H1 (cell line): ENCODE results near the gene CENPP. TPM values are rescaled to one million over a fixed set of nuclear protein-coding genes. Genes with fewer than 3 reads are reported as not detected.

ENCODE experiments used
- CTCF ChIA-PET: fragments of 300-600 bp; sonication (Branson Sonifier 250); formaldehyde crosslinking; loops from one replicate; lab custom pipeline; 2021; ENCODE audit not compliant: partially characterized antibody; lab: Charles Lee
- POLR2A ChIA-PET: fragments of 300-600 bp; sonication (Branson Sonifier 250); formaldehyde crosslinking; loops from one replicate; lab custom pipeline; 2021; ENCODE audit warnings: inconsistent platforms; ENCODE audit not compliant: partially characterized antibody; lab: Charles Lee
- DNase-seq, 2 experiments: peaks; one replicate each; pipeline versions ENCODE4 v3.0.0 to v3.0.0-alpha.2; 2010 to 2022; ENCODE audit warnings: low spot score in 2 of 2, low read depth in 1 of 2, mixed read lengths in 1 of 2
- FAIRE-seq: peaks from 2 replicates; lab custom pipeline; 2011; peaks lifted over from hg19 to GRCh38; lab: Jason Lieb, UNC
- H2AFZ ChIP-seq: 2 replicates; pipeline ENCODE4 v1.8.1; 2012; ENCODE audit warnings: low read length, inconsistent platforms
- H2AK5ac ChIP-seq: 2 replicates; pipeline ENCODE4 v1.6.1; 2013; ENCODE audit warnings: low read depth, low read length
- H2BK120ac ChIP-seq: replicated peaks from 2 replicates; pipeline ENCODE3; 2013; ENCODE audit warnings: low read depth, low read length, inconsistent platforms
- H2BK12ac ChIP-seq: 2 replicates; pipeline ENCODE4 v1.6.1; 2013; ENCODE audit warnings: low read depth, low read length
- H2BK15ac ChIP-seq: 2 replicates; pipeline ENCODE4 v1.6.1; 2013; ENCODE audit warnings: low read length
- H2BK20ac ChIP-seq: 2 replicates; pipeline ENCODE4 v1.6.1; 2013; ENCODE audit warnings: low read length
- H2BK5ac ChIP-seq: 2 replicates; pipeline ENCODE4 v1.6.1; 2013; ENCODE audit warnings: low read depth, low read length
- H3K14ac ChIP-seq: 2 replicates; pipeline ENCODE4 v1.6.1; 2013; ENCODE audit warnings: inconsistent platforms; ENCODE audit not compliant: insufficient read length
- H3K18ac ChIP-seq: 2 replicates; pipeline ENCODE4 v1.6.1; 2013; ENCODE audit warnings: low read length; ENCODE audit errors: extremely low read depth
- H3K23ac ChIP-seq: 2 replicates; pipeline ENCODE4 v1.6.1; 2013; ENCODE audit warnings: inconsistent platforms; ENCODE audit not compliant: insufficient read length
- H3K23me2 ChIP-seq: 2 replicates; pipeline ENCODE4 v1.6.1; 2013; ENCODE audit warnings: low read depth, low read length
- H3K27ac ChIP-seq: 2 replicates; pipeline ENCODE4 v1.6.1; 2011; ENCODE audit warnings: low read depth, low read length, inconsistent platforms
- H3K27me3 ChIP-seq, 4 experiments: replicated peaks in 1 of 4; 1 replicate in 1 of 4; 2 replicates in 3 of 4; pipeline versions ENCODE4 v1.6.1 to v1.8.1; 2011 to 2013; ENCODE audit warnings: low read length in 3 of 4, mild to moderate bottlenecking in 3 of 4, inconsistent platforms in 2 of 4, mixed read lengths in 2 of 4, moderate library complexity in 1 of 4; ENCODE audit not compliant: control insufficient read depth in 3 of 4, insufficient read depth in 3 of 4; ENCODE audit errors: extremely low read depth in 1 of 4
- H3K36me3 ChIP-seq, 4 experiments: 2 replicates each; pipeline versions ENCODE4 v1.6.1 to v1.8.1; 2011 to 2013; ENCODE audit warnings: mild to moderate bottlenecking in 4 of 4, low read length in 3 of 4, moderate library complexity in 2 of 4, control low read depth in 1 of 4, inconsistent platforms in 1 of 4; ENCODE audit not compliant: insufficient read depth in 4 of 4, control insufficient read depth in 2 of 4
- H3K4ac ChIP-seq: replicated peaks from 2 replicates; pipeline ENCODE3; 2013; ENCODE audit warnings: low read length, low read depth, mixed read lengths, inconsistent platforms; ENCODE audit not compliant: insufficient read length
- H3K4me1 ChIP-seq, 4 experiments: replicated peaks in 1 of 4; 1 replicate in 1 of 4; 2 replicates in 3 of 4; pipeline versions ENCODE4 v1.6.1 to v1.8.1; 2011 to 2013; ENCODE audit warnings: low read length in 3 of 4, inconsistent platforms in 2 of 4, mixed read lengths in 1 of 4; ENCODE audit not compliant: insufficient read depth in 4 of 4, control insufficient read depth in 3 of 4
- H3K4me2 ChIP-seq, 2 experiments: 2 replicates each; pipeline versions ENCODE4 v1.6.1 to v1.8.1; 2011 to 2013; ENCODE audit warnings: low read depth in 2 of 2, low read length in 2 of 2, control low read depth in 1 of 2, inconsistent platforms in 1 of 2, mild to moderate bottlenecking in 1 of 2; ENCODE audit not compliant: insufficient read depth in 1 of 2
- H3K4me3 ChIP-seq, 4 experiments: fragments of 200-600, 300-600 bp in 1 of 4; sonication (generic), shearing (Covaris generic), sonication (Bioruptor Twin) in 1 of 4; 2 replicates each; pipeline versions ENCODE4 v1.5.1 to v1.8.1; 2011 to 2016; ENCODE audit warnings: low read length in 4 of 4, low read depth in 3 of 4, control low read depth in 2 of 4, inconsistent platforms in 2 of 4, mild to moderate bottlenecking in 2 of 4, mixed read lengths in 1 of 4, moderate library complexity in 1 of 4; ENCODE audit not compliant: insufficient read depth in 2 of 4; ENCODE audit errors: extremely low read depth in 1 of 4
- H3K56ac ChIP-seq: replicated peaks from 2 replicates; pipeline ENCODE3; 2013; ENCODE audit warnings: low read depth, mild to moderate bottlenecking, mixed read lengths, low read length, inconsistent platforms; ENCODE audit not compliant: insufficient read length
- H3K79me1 ChIP-seq: 2 replicates; pipeline ENCODE4 v1.6.1; 2013; ENCODE audit warnings: low read depth, low read length, control low read depth
- H3K79me2 ChIP-seq, 2 experiments: 2 replicates each; pipeline versions ENCODE4 v1.6.1 to v1.8.1; 2012 to 2013; ENCODE audit warnings: low read length in 2 of 2, mild to moderate bottlenecking in 2 of 2, inconsistent platforms in 1 of 2; ENCODE audit not compliant: insufficient read depth in 2 of 2, control insufficient read depth in 1 of 2
- H3K9ac ChIP-seq, 4 experiments: replicated peaks in 1 of 4; 1 replicate in 1 of 4; 2 replicates in 3 of 4; pipeline versions ENCODE4 v1.6.1 to v1.8.1; 2011 to 2013; ENCODE audit warnings: low read depth in 3 of 4, low read length in 3 of 4, control low read depth in 2 of 4, mild to moderate bottlenecking in 2 of 4, moderate library complexity in 2 of 4, inconsistent platforms in 1 of 4; ENCODE audit errors: extremely low read depth in 1 of 4
- H3K9me3 ChIP-seq, 2 experiments: 2 replicates each; pipeline versions ENCODE4 v1.6.1 to v1.8.1; 2012 to 2013; ENCODE audit warnings: mild to moderate bottlenecking in 2 of 2, moderate library complexity in 2 of 2, control low read depth in 1 of 2, inconsistent platforms in 1 of 2, low read depth in 1 of 2, low read length in 1 of 2, mixed read lengths in 1 of 2; ENCODE audit not compliant: insufficient read depth in 2 of 2
- H4K20me1 ChIP-seq, 2 experiments: replicated peaks in 1 of 2; 2 replicates each; pipeline versions ENCODE3 to v1.8.1; 2011 to 2013; ENCODE audit warnings: inconsistent platforms in 2 of 2, low read length in 2 of 2, mild to moderate bottlenecking in 1 of 2; ENCODE audit not compliant: insufficient read depth in 2 of 2, control insufficient read depth in 1 of 2
- H4K5ac ChIP-seq: 2 replicates; pipeline ENCODE4 v1.6.1; 2013; ENCODE audit warnings: low read length, low read depth, mixed read lengths, inconsistent platforms; ENCODE audit not compliant: insufficient read length
- H4K8ac ChIP-seq: 2 replicates; pipeline ENCODE4 v1.8.0; 2013; ENCODE audit warnings: mild to moderate bottlenecking, moderate library complexity, low read length, inconsistent platforms; ENCODE audit not compliant: insufficient read depth; ENCODE audit errors: extremely low read depth
- H4K91ac ChIP-seq: replicated peaks from 2 replicates; pipeline ENCODE3; 2013; ENCODE audit warnings: low read length, mixed read lengths, inconsistent platforms; ENCODE audit not compliant: insufficient read length
- CBX8 ChIP-seq: fragments of 300-800, 300-1000 bp; sonication (generic); IDR thresholded peaks from 2 replicates; pipeline ENCODE4 v1.7.1; 2016; ENCODE audit warnings: low read depth, low read length, borderline replicate concordance
- GABPA ChIP-seq: IDR thresholded peaks from 2 replicates; pipeline ENCODE4 v1.6.1; 2011; ENCODE audit warnings: mild to moderate bottlenecking, low read length, moderate library complexity, borderline replicate concordance; ENCODE audit not compliant: insufficient read depth
- SIRT6 ChIP-seq: IDR thresholded peaks from one replicate; pipeline ENCODE4 v1.7.1; 2012; ENCODE audit warnings: low read length, inconsistent platforms
- TCF12 ChIP-seq: IDR thresholded peaks from 2 replicates; pipeline ENCODE4 v1.6.1; 2011; ENCODE audit warnings: low read depth, mild to moderate bottlenecking, low read length
- WGBS, 2 experiments: shearing (Covaris generic) in 1 of 2; methylation state at CpG; one replicate each; pipeline versions ENCODE4 v1.1.6 to v1.1.7; 2013 to 2015; ENCODE audit warnings: low lambda C conversion rate in 2 of 2, mixed read lengths in 2 of 2, inconsistent platforms in 1 of 2, low coverage in 1 of 2, missing lambda C conversion rate in 1 of 2; ENCODE audit not compliant: insufficient replicate concordance in 2 of 2, insufficient coverage in 1 of 2, insufficient read length in 1 of 2; ENCODE audit errors: extremely low coverage in 1 of 2, missing lambda C conversion rate in 1 of 2; 5-methylcytosine and 5-hydroxymethylcytosine counted together
- long read RNA-seq, 2 experiments: library from RNA in 1 of 2; library from capped mRNA in 1 of 2; stranded (forward); transcript quantifications; one replicate each; pipeline ENCODE4 v2.0.0, GENCODE V29; 2021; ENCODE audit warnings: inconsistent platforms in 1 of 2
- polyA minus RNA-seq, 3 experiments: library from RNA; depleted of rRNA, polyadenylated mRNA; stranded (reverse); fragments of >200 nt; gene quantifications; 1 replicate in 2 of 3; 2 replicates in 1 of 3; pipeline ENCODE4 v1.2.3, GENCODE V29; 2011
- polyA plus RNA-seq, 7 experiments: library from polyadenylated mRNA; depleted of rRNA in 3 of 7; stranded (reverse) in 5 of 7; unstranded in 2 of 7; fragments of >200 nt in 5 of 7; fragments of 200-250 nt in 2 of 7; gene quantifications; 1 replicate in 5 of 7; 2 replicates in 1 of 7; 4 replicates in 1 of 7; pipeline versions ENCODE4 v1.2.1 to v1.2.3, GENCODE V29; 2011 to 2013; ENCODE audit warnings: missing spikeins in 2 of 7, mixed read lengths in 2 of 7
- total RNA-seq: library from RNA; stranded (reverse); fragmentation: NEBNext Ultra II Directional; extraction: Animal tissue kit (Norgen Biotek cat#: 25700); gene quantifications from 2 replicates; pipeline ENCODE4 v1.2.1, GENCODE V29; 2021

CENPP gene
- total RNA-seq (9.9 and 10.8 TPM in 2 replicates), polyA plus RNA-seq (2011; rRNA removed) (2.2 and 2.7 TPM in 2 replicates), polyA minus RNA-seq (2011; rRNA and poly(A)+ RNA removed) (3.7 and 6.5 TPM in 2 replicates)
- polyA plus RNA-seq (2011; cell fraction: cytosol; rRNA removed) = 2.7 TPM
- 5.3 TPM for polyA plus RNA-seq (2011; cell fraction: nucleus; rRNA removed)
- polyA plus RNA-seq (2012, experiment 1 of 2) = 2.6 to 7.0 TPM (median 3.8 TPM) in 4 replicates
- polyA plus RNA-seq (2012, experiment 2 of 2) = 5.1 TPM
- 11.2 TPM for polyA plus RNA-seq (2013, experiment 1 of 2)
- 11.4 TPM for polyA plus RNA-seq (2013, experiment 2 of 2)
- polyA minus RNA-seq (2011; cell fraction: cytosol; rRNA and poly(A)+ RNA removed) = 2.4 TPM
- 16.1 TPM for polyA minus RNA-seq (2011; cell fraction: nucleus; rRNA and poly(A)+ RNA removed)
- long read RNA-seq, experiment 1, partial matches to known transcripts = 0 of 3 reads
- long read RNA-seq, experiment 1, other reads (novel, unspliced or antisense) = 3 of 3 reads
- long read RNA-seq, experiment 2, partial matches to known transcripts = 1 of 1 reads
- long read RNA-seq, experiment 2, other reads (novel, unspliced or antisense) = 0 of 1 reads

DNA sequence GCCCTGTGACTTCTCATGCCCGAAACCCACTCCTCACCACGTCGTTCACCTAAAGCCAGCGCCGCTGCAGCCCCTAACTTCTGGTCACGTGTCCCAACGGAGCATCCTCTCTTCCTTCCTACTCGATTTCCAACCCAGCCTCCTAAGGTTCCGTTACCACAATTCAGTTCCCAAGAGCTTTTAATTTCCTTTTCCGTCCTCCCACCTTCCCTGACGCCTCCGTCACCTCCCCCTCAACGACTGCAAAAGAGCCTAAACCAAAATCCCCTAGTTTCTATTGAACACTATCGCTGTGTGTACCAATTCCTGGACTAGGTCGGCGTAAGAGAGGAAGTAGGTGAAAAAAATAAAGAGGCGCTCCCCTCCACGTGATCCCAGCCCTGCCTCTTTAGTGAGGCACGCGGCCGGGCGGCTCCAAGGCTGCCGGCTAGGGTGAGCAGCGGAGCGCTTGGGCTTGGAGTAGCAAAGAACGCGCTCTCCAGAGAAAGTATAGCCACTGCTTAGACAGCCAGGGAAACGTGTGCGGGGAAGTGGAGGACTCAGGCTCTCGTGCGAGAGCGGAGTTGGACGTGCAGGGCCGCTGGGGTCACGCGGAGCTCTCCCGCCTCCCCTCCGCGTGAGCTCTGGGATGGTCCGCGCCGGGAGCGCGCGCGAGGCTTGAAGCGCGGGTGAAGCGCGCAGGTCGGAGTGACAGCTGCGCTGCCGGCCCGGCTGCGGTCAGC lies at the start of gene CENPP, which contains the start of gene NOL8:
CENPP (plus strand) TSS at position 685 of the 722 bp plus-strand sequence.
NOL8 (minus strand) TSS at position 82 of the 722 bp plus-strand sequence. CDS start 1,189 bp downstream, outside the sequence.
- peak; percentile 63 for FAIRE-seq
- Histone ChIP-seq H4K20me1 (peaks cover 1 to 2% of the 10 kb centered on the region in 2 experiments), H3K56ac (peak within 1 kb of the TSS; percentile 91), H3K18ac (peak within 1 kb of the TSS; percentile 99), H4K91ac (peak within 1 kb of the TSS; percentile 99), H2BK120ac (no peak within 1 kb of the TSS), H3K23ac (no peak within 1 kb of the TSS), H2BK12ac (peak within 1 kb of the TSS; percentile 100), H3K79me1 (peaks cover 2% of the 10 kb centered on the region), H2BK15ac (no peak within 1 kb of the TSS), H3K27ac (peak within 1 kb of the TSS; percentile 97), H3K14ac (no peak within 1 kb of the TSS), H2AFZ (peak within 1 kb of the TSS; percentile 100), H3K36me3 (peaks cover 4 to 22% (median 8%) of the 10 kb centered on the region in 4 experiments; a peak in 6 of 8 replicates), H4K8ac (peak within 1 kb of the TSS; percentile 98; the same call in 1 of the 2 replicates), H4K5ac (peak within 1 kb of the TSS; percentile 95), H3K4me3 (peak within 1 kb of the TSS; percentile 70 to 97 (median 92)), H3K9me3 (no peaks in the 10 kb centered on the region), H2BK5ac (peak within 1 kb of the TSS; percentile 99), H3K9ac (peak within 1 kb of the TSS; percentile 85 to 99 (median 98)), H2BK20ac (no peak within 1 kb of the TSS), H2AK5ac (no peak within 1 kb of the TSS), H3K23me2 (peaks cover 7% of the 10 kb centered on the region), H3K4ac (no peak within 1 kb of the TSS), H3K79me2 (peaks cover 0 to 14% of the 10 kb centered on the region in 2 experiments; a peak in 2 of 4 replicates), H3K27me3 (no peaks in the 10 kb centered on the region), H3K4me1 (peaks cover 0 to 4% (median under 1%) of the 10 kb centered on the region in 4 experiments; a peak in 1 of 7 replicates), H3K4me2 (peak within 1 kb of the TSS; percentile 80 to 87)
- WGBS, 2 experiments = 1% methylated on average over 44 of the region's 55 CpGs; no CpG with 5 or more reads in 1 of the 2 experiments
- ChIA-PET POLR2A (interaction anchor here (0.7 to 3.1 kb wide), 22 partner anchors 8 to 345 kb away, joined by 3 to 16 read pairs (median 4); partner anchors contain the start of gene IPPK), CTCF (interaction anchor here (0.6 to 2.4 kb wide), 8 partner anchors 8 to 336 kb away, joined by 3 to 9 read pairs (median 3); no protein-coding TSS in a partner anchor)
- peak; percentile 31 to 85 for DNase-seq
- TF ChIP-seq CBX8 (no peak), TCF12 (no peak), SIRT6 (no peak), GABPA (peak; percentile 92)
